ENCODE measurements around the gene PPM1H.
"Not testable (repeated sequence)": the region's sequence is repeated elsewhere in the genome, so short reads cannot be mapped to it uniquely, and the experiment has no call there.

PPM1H gene

GRCh38 chr12:62909340-62909739 is 25.6 kb downstream of the PPM1H start:
- DNase-seq (ENCODE audit: low spot score), result no peak

GRCh38 chr12:62908674-62909073 is 26.3 kb downstream of the PPM1H start:
- no peak for DNase-seq (ENCODE audit: low spot score)

GRCh38 chr12:62907561-62907960 is 27.4 kb downstream of the PPM1H start:
- no peak for DNase-seq (ENCODE audit: low spot score)

GRCh38 chr12:62907078-62907477 is 27.9 kb downstream of the PPM1H start:
- no peak for DNase-seq (ENCODE audit: low spot score)

GRCh38 chr12:62903151-62903550 is 31.8 kb downstream of the PPM1H start:
- no peak for DNase-seq (ENCODE audit: low spot score)

- no peak for DNase-seq (ENCODE audit: low spot score)
Observed at GRCh38 chr12:62900686-62901272, 34.2 kb downstream of the PPM1H start.

GRCh38 chr12:62899568-62900390 is 35.2 kb downstream of the PPM1H start:
- DNase-seq (ENCODE audit: low spot score), result no peak

- no peak for DNase-seq (ENCODE audit: low spot score)
Observed at GRCh38 chr12:62898526-62898925, 36.4 kb downstream of the PPM1H start.

GRCh38 chr12:62895351-62895877 is 39.5 kb downstream of the PPM1H start:
- no peak for DNase-seq (ENCODE audit: low spot score)

- no peak for DNase-seq (ENCODE audit: low spot score)
Observed at GRCh38 chr12:62893276-62893675, 41.7 kb downstream of the PPM1H start.

- DNase-seq (ENCODE audit: low spot score), result no peak
Observed at GRCh38 chr12:62891805-62892549, 43.0 kb downstream of the PPM1H start.

- no peak for DNase-seq (ENCODE audit: low spot score)
Observed at GRCh38 chr12:62888454-62889110, 46.4 kb downstream of the PPM1H start.

- no peak for DNase-seq (ENCODE audit: low spot score)
Observed at GRCh38 chr12:62886796-62887195, 48.2 kb downstream of the PPM1H start.

- no peak for DNase-seq (ENCODE audit: low spot score)
Observed at GRCh38 chr12:62885242-62885641, 49.7 kb downstream of the PPM1H start.

- DNase-seq (ENCODE audit: low spot score), result not testable (repeated sequence)
Observed at GRCh38 chr12:62884832-62885231, 50.1 kb downstream of the PPM1H start.

- DNase-seq (ENCODE audit: low spot score), result no peak
Observed at GRCh38 chr12:62882696-62883095, 52.3 kb downstream of the PPM1H start.

- no peak for DNase-seq (ENCODE audit: low spot score)
Observed at GRCh38 chr12:62882140-62882539, 52.8 kb downstream of the PPM1H start.

GRCh38 chr12:62879691-62880090 is 55.3 kb downstream of the PPM1H start:
- no peak for DNase-seq (ENCODE audit: low spot score)

GRCh38 chr12:62879228-62879627 is 55.7 kb downstream of the PPM1H start:
- not testable (repeated sequence) for DNase-seq (ENCODE audit: low spot score)

- no peak for DNase-seq (ENCODE audit: low spot score)
Observed at GRCh38 chr12:62878211-62878610, 56.7 kb downstream of the PPM1H start.

- no peak for DNase-seq (ENCODE audit: low spot score)
Observed at GRCh38 chr12:62876938-62877548, 57.9 kb downstream of the PPM1H start.
